Activated T-helper 1 cell treated with anti-CD3 and anti-CD28 coated beads, Interleukin-12 subunit alpha, Interleukin-12 subunit beta, Interleukin-2, Interleukin-4 antibody, amounts not matched to agents 30 ng/mL and 10 ng/mL and 1 ng/mL, durations not matched to agents 14 hours and 24 hours and 36 hours (primary cell): ENCODE data around the gene CCND2. TPM values are rescaled to one million over a fixed set of nuclear protein-coding genes. Genes with fewer than 3 reads are reported as not detected.

Experiments
- DNase-seq: peaks from one replicate; pipeline ENCODE4 v3.0.0; 2021; ENCODE audit warnings: low spot score
- H3K27ac Mint-ChIP-seq: one replicate; pipeline ENCODE4 v1.8.0; 2021; ENCODE audit warnings: mild to moderate bottlenecking, mixed read lengths
- H3K27me3 Mint-ChIP-seq: one replicate; pipeline ENCODE4 v1.8.0; 2022; ENCODE audit warnings: mild to moderate bottlenecking, moderate library complexity, mixed read lengths; ENCODE audit not compliant: insufficient read depth
- H3K36me3 Mint-ChIP-seq: one replicate; pipeline ENCODE4 v1.8.0; 2021; ENCODE audit warnings: low read depth, mixed read lengths
- H3K4me1 Mint-ChIP-seq: one replicate; pipeline ENCODE4 v1.8.0; 2021; ENCODE audit warnings: low read depth, mixed read lengths
- H3K4me3 Mint-ChIP-seq: one replicate; pipeline ENCODE4 v1.8.0; 2021; ENCODE audit warnings: mild to moderate bottlenecking, moderate library complexity, mixed read lengths
- H3K9me3 Mint-ChIP-seq: one replicate; pipeline ENCODE4 v1.8.0; 2021; ENCODE audit warnings: mixed read lengths
- intact Hi-C: fragments of 100-400 bp; cut with micrococcal nuclease; formaldehyde crosslinking; loops from one replicate; pipeline ENCODE4 v1.15.1; 2024
- total RNA-seq: library from RNA; stranded (reverse); gene quantifications from 2 replicates; pipeline ENCODE4 v1.2.3, GENCODE V29; 2022

Gene CCND2
- total RNA-seq, 1 donor from 2014 or later, result 549 TPM

GRCh38 chr12:4266990-4267389, 6.6 kb upstream of the CCND2 start:
- Mint-ChIP-seq H3K4me1 (peaks cover 26% of the 10 kb centered on the region), H3K9me3 (no peaks in the 10 kb centered on the region), H3K4me3 (no peak overlapping the region), H3K27me3 (peaks cover 12% of the 10 kb centered on the region), H3K27ac (no peak overlapping the region), H3K36me3 (no peaks in the 10 kb centered on the region)
- intact Hi-C loops, result no loop called here
- DNase-seq, result no peak

DNA sequence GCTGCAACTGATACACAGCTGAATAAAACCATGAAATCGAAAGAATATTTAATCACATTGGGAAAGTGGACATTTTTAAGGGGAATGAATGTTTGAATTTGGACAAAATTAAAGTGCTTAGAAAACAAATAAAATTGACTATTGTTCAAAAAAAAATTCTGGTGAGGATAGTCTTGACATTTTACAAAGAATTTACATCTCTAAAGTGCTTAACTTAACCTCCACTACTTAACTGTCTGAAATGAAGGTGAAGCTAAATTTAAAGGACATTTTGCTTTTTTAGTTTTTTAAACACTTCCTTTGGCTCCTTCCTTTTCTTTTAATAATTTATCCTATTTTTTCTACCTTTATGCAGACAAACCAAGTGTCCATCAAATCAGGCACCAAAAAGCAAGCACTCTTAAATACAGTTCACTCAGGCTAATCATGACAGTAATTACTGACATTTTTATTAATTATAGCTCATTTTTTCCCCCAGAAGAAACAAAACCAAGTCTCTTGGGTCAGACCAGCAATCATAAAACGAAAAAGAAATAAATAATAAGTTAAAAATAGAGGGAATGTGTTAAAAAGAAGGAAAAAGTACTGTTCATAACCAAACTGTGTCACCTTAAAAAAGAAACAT, 5.7 kb upstream of the CCND2 start:
- DNase-seq, result no peak
- no peaks in the 10 kb centered on the region for H3K36me3 Mint-ChIP-seq
- peak overlapping the region; percentile 93 for H3K4me3 Mint-ChIP-seq
- intact Hi-C loops, result loop anchor here (1.0 to 2.0 kb wide), 4 partner anchors 17 to 149 kb away; no protein-coding TSS in a partner anchor
- H3K27me3 Mint-ChIP-seq, result peaks cover 12% of the 10 kb centered on the region
- no peaks in the 10 kb centered on the region for H3K9me3 Mint-ChIP-seq
- H3K27ac Mint-ChIP-seq, result peak overlapping the region; percentile 99
- peaks cover 26% of the 10 kb centered on the region for H3K4me1 Mint-ChIP-seq

- Mint-ChIP-seq H3K27me3 (peaks cover 12% of the 10 kb centered on the region), H3K27ac (peak overlapping the region; percentile 99), H3K9me3 (no peaks in the 10 kb centered on the region), H3K4me1 (peaks cover 26% of the 10 kb centered on the region), H3K4me3 (peak overlapping the region; percentile 93), H3K36me3 (no peaks in the 10 kb centered on the region)
- intact Hi-C loops, result loop anchor here (1.0 to 2.0 kb wide), 5 partner anchors 18 to 149 kb away; no protein-coding TSS in a partner anchor
- DNase-seq, result peak; percentile 20
Measured at GRCh38 chr12:4268329-4269181, 5.0 kb upstream of the CCND2 start.

- Mint-ChIP-seq H3K27me3 (peaks cover 9% of the 10 kb centered on the region), H3K4me1 (peaks cover 26% of the 10 kb centered on the region), H3K36me3 (no peaks in the 10 kb centered on the region), H3K4me3 (peak overlapping the region; percentile 90), H3K27ac (peak overlapping the region; percentile 94), H3K9me3 (no peaks in the 10 kb centered on the region)
- peak; percentile 91 for DNase-seq
- intact Hi-C loops, result loop anchor here (1.0 to 2.0 kb wide), 3 partner anchors 19 to 133 kb away; no protein-coding TSS in a partner anchor
Measured at GRCh38 chr12:4269279-4269991, 4.1 kb upstream of the CCND2 start.

DNA sequence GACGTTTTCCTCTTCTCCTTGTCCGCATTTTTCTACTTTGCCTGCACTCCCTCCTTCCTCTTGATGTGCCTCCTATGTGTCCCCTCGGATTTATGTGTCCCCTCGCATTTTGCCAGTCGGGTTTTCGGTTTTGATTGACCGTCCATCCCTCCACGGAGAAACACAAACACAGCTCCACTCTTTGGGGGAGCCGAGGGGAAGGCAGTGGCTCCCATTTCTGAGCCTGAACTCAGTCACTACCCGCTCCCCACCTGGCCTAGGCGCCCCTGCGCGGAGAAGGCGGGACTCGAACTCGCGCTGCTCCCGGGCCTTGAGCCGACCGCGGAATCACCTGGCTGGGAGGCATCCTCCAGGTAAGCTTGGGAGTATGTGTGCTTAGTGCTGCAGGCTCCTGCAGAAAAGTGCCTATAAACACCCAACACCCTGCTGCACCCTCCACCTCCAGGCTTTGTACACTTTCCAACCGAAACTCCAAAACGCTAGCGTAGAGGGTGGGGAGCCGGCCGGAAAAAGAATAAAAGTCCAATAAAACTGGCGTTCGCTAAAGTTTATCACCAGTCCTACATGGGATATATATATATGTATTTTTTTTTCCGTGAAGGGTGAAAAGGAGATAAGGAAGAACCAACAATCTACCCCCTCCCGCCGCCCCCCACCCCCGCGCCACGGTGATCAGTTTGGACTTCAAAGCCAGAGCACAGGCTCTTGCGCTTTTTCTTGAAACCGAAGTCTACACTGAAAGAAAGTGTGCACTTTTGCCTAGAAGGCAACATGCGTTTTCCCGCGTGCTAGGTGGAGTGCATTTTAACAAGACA, 3.3 kb upstream of the CCND2 start:
- H3K36me3 Mint-ChIP-seq, result peaks cover 2% of the 10 kb centered on the region
- H3K9me3 Mint-ChIP-seq, result no peaks in the 10 kb centered on the region
- DNase-seq, result peak; percentile 28
- intact Hi-C loops, result loop anchor here (10.0 kb wide), 1 partner anchor 515 kb away; the partner anchor contains the start of gene CRACR2A
- peak overlapping the region; percentile 90 for H3K4me3 Mint-ChIP-seq
- peaks cover 5% of the 10 kb centered on the region for H3K27me3 Mint-ChIP-seq
- H3K27ac Mint-ChIP-seq, result peak overlapping the region; percentile 99
- peaks cover 26% of the 10 kb centered on the region for H3K4me1 Mint-ChIP-seq

- H3K27me3 Mint-ChIP-seq, result no peaks in the 10 kb centered on the region
- peak; percentile 33 for DNase-seq
- H3K27ac Mint-ChIP-seq, result peak overlapping the region; percentile 100
- peak overlapping the region; percentile 90 for H3K4me3 Mint-ChIP-seq
- peaks cover 30% of the 10 kb centered on the region for H3K4me1 Mint-ChIP-seq
- peaks cover 9% of the 10 kb centered on the region for H3K36me3 Mint-ChIP-seq
- intact Hi-C loops, result loop anchor here (10.0 kb wide), 1 partner anchor 516 kb away; the partner anchor contains the start of gene CRACR2A
- no peaks in the 10 kb centered on the region for H3K9me3 Mint-ChIP-seq
Measured at GRCh38 chr12:4270831-4271716, 2.5 kb upstream of the CCND2 start.

DNA sequence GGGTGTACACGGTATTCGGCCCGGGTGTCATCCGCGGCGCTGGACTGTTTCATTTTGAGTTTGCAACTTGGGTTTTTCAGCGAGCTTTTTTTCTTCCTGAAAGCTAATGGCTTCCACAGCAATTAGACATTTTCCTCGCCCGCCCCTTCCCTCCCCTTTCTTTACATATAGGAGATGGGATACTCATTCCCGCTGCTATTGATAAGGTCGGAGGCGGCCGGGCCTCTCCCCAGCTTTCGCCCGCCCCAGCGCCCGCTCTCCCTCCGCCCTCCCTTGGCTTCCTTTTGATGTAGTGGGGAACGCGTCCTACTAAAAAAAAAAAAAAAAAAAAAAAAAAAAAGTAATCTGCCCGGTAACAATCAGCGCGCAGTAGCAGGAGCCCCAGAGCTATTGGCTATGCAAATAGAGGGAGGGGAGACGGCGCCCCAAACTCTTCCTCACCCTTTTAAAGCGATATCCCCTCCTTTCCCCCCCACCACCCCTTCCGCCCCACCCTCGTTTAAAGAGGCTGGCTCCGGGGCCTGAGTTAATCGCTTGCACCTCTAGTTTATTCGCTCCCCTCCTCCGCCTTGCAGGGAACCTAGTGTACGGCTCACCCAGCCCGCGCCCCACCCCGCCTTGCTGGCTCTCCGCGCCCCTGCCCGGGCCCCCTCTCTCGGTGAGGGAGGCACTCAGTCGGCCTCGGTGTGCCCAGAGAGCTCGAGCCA, 1.7 kb upstream of the CCND2 start:
- Mint-ChIP-seq H3K4me3 (peak overlapping the region; percentile 90), H3K9me3 (no peaks in the 10 kb centered on the region), H3K27me3 (no peaks in the 10 kb centered on the region), H3K36me3 (peaks cover 17% of the 10 kb centered on the region), H3K4me1 (peaks cover 38% of the 10 kb centered on the region), H3K27ac (peak overlapping the region; percentile 100)
- intact Hi-C loops, result loop anchor here (1.0 to 10.0 kb wide), 10 partner anchors 49 to 517 kb away; partner anchors contain the start of genes CRACR2A, PARP11 and TIGAR
- peak; percentile 84 for DNase-seq

DNA sequence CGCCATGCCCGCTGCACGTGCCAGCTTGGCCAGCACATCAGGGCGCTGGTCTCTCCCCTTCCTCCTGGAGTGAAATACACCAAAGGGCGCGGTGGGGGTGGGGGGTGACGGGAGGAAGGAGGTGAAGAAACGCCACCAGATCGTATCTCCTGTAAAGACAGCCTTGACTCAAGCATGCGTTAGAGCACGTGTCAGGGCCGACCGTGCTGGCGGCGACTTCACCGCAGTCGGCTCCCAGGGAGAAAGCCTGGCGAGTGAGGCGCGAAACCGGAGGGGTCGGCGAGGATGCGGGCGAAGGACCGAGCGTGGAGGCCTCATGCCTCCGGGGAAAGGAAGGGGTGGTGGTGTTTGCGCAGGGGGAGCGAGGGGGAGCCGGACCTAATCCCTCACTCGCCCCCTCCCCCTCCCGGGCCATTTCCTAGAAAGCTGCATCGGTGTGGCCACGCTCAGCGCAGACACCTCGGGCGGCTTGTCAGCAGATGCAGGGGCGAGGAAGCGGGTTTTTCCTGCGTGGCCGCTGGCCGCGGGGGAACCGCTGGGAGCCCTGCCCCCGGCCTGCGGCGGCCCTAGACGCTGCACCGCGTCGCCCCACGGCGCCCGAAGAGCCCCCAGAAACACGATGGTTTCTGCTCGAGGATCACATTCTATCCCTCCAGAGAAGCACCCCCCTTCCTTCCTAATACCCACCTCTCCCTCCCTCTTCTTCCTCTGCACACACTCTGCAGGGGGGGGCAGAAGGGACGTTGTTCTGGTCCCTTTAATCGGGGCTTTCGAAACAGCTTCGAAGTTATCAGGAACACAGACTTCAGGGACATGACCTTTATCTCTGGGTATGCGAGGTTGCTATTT, 914 bp upstream of the CCND2 start:
- no peaks in the 10 kb centered on the region for H3K9me3 Mint-ChIP-seq
- intact Hi-C loops, result loop anchor here (1.0 to 10.0 kb wide), 11 partner anchors 49 to 544 kb away; partner anchors contain the start of genes CRACR2A, PARP11 and TIGAR
- H3K27ac Mint-ChIP-seq, result peak overlapping the region; percentile 100
- H3K36me3 Mint-ChIP-seq, result peaks cover 23% of the 10 kb centered on the region
- no peaks in the 10 kb centered on the region for H3K27me3 Mint-ChIP-seq
- DNase-seq, result peak; percentile 77
- peaks cover 41% of the 10 kb centered on the region for H3K4me1 Mint-ChIP-seq
- H3K4me3 Mint-ChIP-seq, result peak overlapping the region; percentile 94

- Mint-ChIP-seq H3K9me3 (no peaks in the 10 kb centered on the region), H3K4me3 (peak overlapping the region; percentile 94), H3K36me3 (peaks cover 30% of the 10 kb centered on the region), H3K27ac (peak overlapping the region; percentile 96), H3K27me3 (no peaks in the 10 kb centered on the region), H3K4me1 (peaks cover 41% of the 10 kb centered on the region)
- DNase-seq, result no peak
- intact Hi-C loops, result loop anchor here (1.0 to 10.0 kb wide), 4 partner anchors 234 to 545 kb away; partner anchors contain the start of gene CRACR2A
Measured at GRCh38 chr12:4273273-4273651, 300 bp upstream of the CCND2 start.

- Mint-ChIP-seq H3K27ac (peak overlapping the region; percentile 96), H3K4me3 (peak overlapping the region; percentile 94), H3K27me3 (no peaks in the 10 kb centered on the region), H3K9me3 (no peaks in the 10 kb centered on the region), H3K4me1 (peaks cover 47% of the 10 kb centered on the region), H3K36me3 (peaks cover 42% of the 10 kb centered on the region)
- intact Hi-C loops, result loop anchor here (10.0 kb wide), 1 partner anchor 520 kb away; the partner anchor contains the start of gene CRACR2A
- DNase-seq, result peak; percentile 24
Measured at GRCh38 chr12:4274396-4275015, 944 bp downstream of the CCND2 start.
